HEK293 (cell line): ENCODE results near the gene SCN7A.

Experiments
- CTCF ChIA-PET: fragments of 350-600 bp; formaldehyde crosslinking; extraction: SDS; loops from one replicate; lab custom pipeline; 2021; ENCODE audit warnings: antibody characterized with exemption; lab: Yijun Ruan, JAX
- POLR2A ChIA-PET: fragments of 300-600 bp; formaldehyde crosslinking; extraction: SDS; loops from one replicate; lab custom pipeline; 2020; ENCODE audit warnings: antibody characterized with exemption, inconsistent platforms; lab: Yijun Ruan, JAX
- H3K27ac ChIP-seq: fragments of 200-500 bp; sonication (Bioruptor generic); 2 replicates; pipeline ENCODE4 v1.5.1; 2014; ENCODE audit warnings: low read depth, low read length, control low read depth, inconsistent platforms; ENCODE audit errors: extremely low read depth
- H3K36me3 ChIP-seq, 2 experiments: fragments of 200-500 bp in 1 of 2; sonication (Bioruptor generic) in 1 of 2; 1 replicate in 1 of 2; 2 replicates in 1 of 2; pipeline ENCODE4 v1.5.1; 2014 to 2017; ENCODE audit warnings: inconsistent platforms in 2 of 2, low read length in 2 of 2; ENCODE audit not compliant: control insufficient read depth in 2 of 2, insufficient read depth in 1 of 2
- H3K4me1 ChIP-seq: fragments of 200-500 bp; sonication (Bioruptor generic); 2 replicates; pipeline ENCODE4 v1.5.1; 2014; ENCODE audit warnings: mild to moderate bottlenecking, low read length, inconsistent platforms; ENCODE audit not compliant: control insufficient read depth, insufficient read depth
- H3K4me3 ChIP-seq: 2 replicates; pipeline ENCODE4 v1.5.1; 2011; ENCODE audit warnings: low read depth, mild to moderate bottlenecking, control low read depth, low read length, moderate library complexity
- H3K9me3 ChIP-seq: fragments of 200-500 bp; sonication (Bioruptor generic); 2 replicates; pipeline ENCODE4 v1.5.1; 2014; ENCODE audit warnings: low read depth, low read length, inconsistent platforms; ENCODE audit not compliant: control insufficient read depth, insufficient read depth
- BCL11A ChIP-seq: fragments of 450-650 bp; formaldehyde crosslinking; IDR thresholded peaks from 2 replicates; pipeline ENCODE4 v1.5.1; 2016; ENCODE audit warnings: low read depth, missing biosample characterization, missing genetic modification characterization
- OSR2 ChIP-seq: fragments of 450-650 bp; formaldehyde crosslinking; IDR thresholded peaks from 2 replicates; pipeline ENCODE4 v1.5.1; 2016; ENCODE audit warnings: missing biosample characterization, missing genetic modification characterization
- PRDM1 ChIP-seq: fragments of 450-650 bp; formaldehyde crosslinking; IDR thresholded peaks from 2 replicates; pipeline ENCODE4; 2016; ENCODE audit warnings: missing biosample characterization, missing genetic modification characterization
- TCF7L2 ChIP-seq: IDR thresholded peaks from 2 replicates; pipeline ENCODE4 v1.6.1; 2011; ENCODE audit warnings: low read depth, mild to moderate bottlenecking, inconsistent platforms, low read length, moderate library complexity, borderline replicate concordance
- ZBTB20 ChIP-seq: fragments of 450-650 bp; formaldehyde crosslinking; IDR thresholded peaks from 2 replicates; pipeline ENCODE4 v1.5.1; 2016; ENCODE audit warnings: missing biosample characterization, missing genetic modification characterization
- ZBTB7A ChIP-seq: fragments of 450-650 bp; formaldehyde crosslinking; IDR thresholded peaks from 2 replicates; pipeline ENCODE4 v1.5.1; 2016; ENCODE audit warnings: low read depth, missing biosample characterization, missing genetic modification characterization
- ZNF121 ChIP-seq: fragments of 450-650 bp; formaldehyde crosslinking; IDR thresholded peaks from 2 replicates; pipeline ENCODE4 v1.5.1; 2016; ENCODE audit warnings: missing biosample characterization, missing genetic modification characterization
- ZNF140 ChIP-seq: fragments of 450-650 bp; formaldehyde crosslinking; IDR thresholded peaks from 2 replicates; pipeline ENCODE4 v1.5.1; 2016; ENCODE audit warnings: missing biosample characterization, missing genetic modification characterization
- ZNF146 ChIP-seq: fragments of 450-650 bp; formaldehyde crosslinking; IDR thresholded peaks from 2 replicates; pipeline ENCODE4 v1.5.1; 2016; ENCODE audit warnings: missing biosample characterization, missing genetic modification characterization
- ZNF202 ChIP-seq: fragments of 450-650 bp; formaldehyde crosslinking; IDR thresholded peaks from 2 replicates; pipeline ENCODE4 v1.5.1; 2016; ENCODE audit warnings: missing biosample characterization, missing genetic modification characterization, borderline replicate concordance
- ZNF426 ChIP-seq: fragments of 450-650 bp; formaldehyde crosslinking; IDR thresholded peaks from 2 replicates; pipeline ENCODE4 v1.5.1; 2017; ENCODE audit warnings: missing biosample characterization, missing genetic modification characterization, mild to moderate bottlenecking, inconsistent platforms, moderate library complexity
- ZNF530 ChIP-seq: fragments of 450-650 bp; formaldehyde crosslinking; IDR thresholded peaks from 2 replicates; pipeline ENCODE4 v1.5.1; 2016; ENCODE audit warnings: low read depth, missing biosample characterization, missing genetic modification characterization
- ZNF555 ChIP-seq: fragments of 450-650 bp; formaldehyde crosslinking; conservative IDR thresholded peaks from 2 replicates; pipeline ENCODE4 v1.5.1; 2017; ENCODE audit warnings: missing biosample characterization, mild to moderate bottlenecking, missing genetic modification characterization, inconsistent platforms
- ZNF571 ChIP-seq: fragments of 450-650 bp; formaldehyde crosslinking; IDR thresholded peaks from 2 replicates; pipeline ENCODE4 v1.5.0; 2017; ENCODE audit warnings: missing biosample characterization, missing genetic modification characterization
- ZNF623 ChIP-seq: fragments of 450-650 bp; formaldehyde crosslinking; IDR thresholded peaks from 2 replicates; pipeline ENCODE4 v1.5.1; 2016; ENCODE audit warnings: missing biosample characterization, missing genetic modification characterization
- ZNF654 ChIP-seq: fragments of 450-650 bp; formaldehyde crosslinking; IDR thresholded peaks from 2 replicates; pipeline ENCODE4 v1.5.1; 2016; ENCODE audit warnings: low read depth, missing biosample characterization, missing genetic modification characterization
- ZNF768 ChIP-seq: fragments of 450-650 bp; formaldehyde crosslinking; IDR thresholded peaks from 2 replicates; pipeline ENCODE4 v1.5.1; 2018; ENCODE audit warnings: missing biosample characterization, mild to moderate bottlenecking, missing genetic modification characterization
- ZNF777 ChIP-seq: fragments of 450-650 bp; formaldehyde crosslinking; IDR thresholded peaks from 2 replicates; pipeline ENCODE4 v1.5.1; 2017; ENCODE audit warnings: missing biosample characterization, missing genetic modification characterization, borderline replicate concordance
- TF ChIP-seq, protein P1 (sequence below): fragments of 450-650 bp; formaldehyde crosslinking; IDR thresholded peaks from 2 replicates; pipeline ENCODE4 v1.5.1; 2016; ENCODE audit warnings: missing biosample characterization, missing genetic modification characterization
- TF ChIP-seq, protein P2 (sequence below): fragments of 450-650 bp; formaldehyde crosslinking; IDR thresholded peaks from 2 replicates; pipeline ENCODE4 v1.5.1; 2016; ENCODE audit warnings: missing biosample characterization, missing genetic modification characterization, low read depth
- TF ChIP-seq, protein P3 (sequence below): fragments of 450-650 bp; formaldehyde crosslinking; conservative IDR thresholded peaks from 2 replicates; pipeline ENCODE4 v1.5.1; 2016; ENCODE audit warnings: low read depth, missing biosample characterization, missing genetic modification characterization
- TF ChIP-seq, protein P4 (sequence below): fragments of 450-650 bp; formaldehyde crosslinking; IDR thresholded peaks from 2 replicates; pipeline ENCODE4 v1.5.1; 2016; ENCODE audit warnings: missing biosample characterization, missing genetic modification characterization
- TF ChIP-seq, protein P5 (sequence below): fragments of 450-650 bp; formaldehyde crosslinking; conservative IDR thresholded peaks from 2 replicates; pipeline ENCODE4 v1.5.1; 2016; ENCODE audit warnings: low read depth, missing biosample characterization, missing genetic modification characterization

SCN7A gene

DNA sequence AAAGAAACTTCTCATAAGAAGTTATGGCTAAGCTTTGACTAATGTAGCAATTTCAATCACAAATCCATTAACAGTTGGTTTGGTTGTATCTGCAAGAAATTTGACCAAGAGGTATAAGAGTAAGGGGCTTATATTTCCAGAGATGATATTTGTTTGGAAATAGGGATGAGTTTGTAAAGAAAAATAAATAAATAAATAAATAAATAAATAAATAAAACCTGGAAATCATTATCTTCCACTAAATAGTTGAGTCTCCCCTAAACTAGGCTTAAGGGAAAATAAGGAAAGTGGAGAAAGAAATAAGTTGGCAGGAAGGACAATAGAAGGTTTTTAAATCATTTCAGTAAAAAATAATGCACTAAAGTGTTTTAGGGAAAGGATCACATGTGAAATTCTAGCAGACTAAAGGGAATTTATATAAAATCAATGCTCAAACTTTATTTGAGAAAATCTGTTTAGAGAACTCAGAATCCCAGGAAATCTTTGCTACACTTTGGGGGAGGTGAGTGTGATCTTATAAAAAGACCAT lies 23.5 kb upstream of the SCN7A start:
- no peaks in the 10 kb centered on the region for H3K4me1 ChIP-seq
- H3K27ac ChIP-seq, result no peak overlapping the region
- ChIA-PET POLR2A (no interaction called here), CTCF (interaction anchor here (0.7 to 4.9 kb wide), 5 partner anchors 20 to 337 kb away, joined by 6 to 16 read pairs (median 8); no protein-coding TSS in a partner anchor)
- no peak overlapping the region for H3K4me3 ChIP-seq
- no peaks in the 10 kb centered on the region for H3K9me3 ChIP-seq
- no peaks in the 10 kb centered on the region for H3K36me3 ChIP-seq
- no peak for TF ChIP-seq ZNF121 (tag by site-specific recombination)
- TF ChIP-seq ZNF146 (tag by site-specific recombination), result no peak
- TF ChIP-seq, protein P1, sequence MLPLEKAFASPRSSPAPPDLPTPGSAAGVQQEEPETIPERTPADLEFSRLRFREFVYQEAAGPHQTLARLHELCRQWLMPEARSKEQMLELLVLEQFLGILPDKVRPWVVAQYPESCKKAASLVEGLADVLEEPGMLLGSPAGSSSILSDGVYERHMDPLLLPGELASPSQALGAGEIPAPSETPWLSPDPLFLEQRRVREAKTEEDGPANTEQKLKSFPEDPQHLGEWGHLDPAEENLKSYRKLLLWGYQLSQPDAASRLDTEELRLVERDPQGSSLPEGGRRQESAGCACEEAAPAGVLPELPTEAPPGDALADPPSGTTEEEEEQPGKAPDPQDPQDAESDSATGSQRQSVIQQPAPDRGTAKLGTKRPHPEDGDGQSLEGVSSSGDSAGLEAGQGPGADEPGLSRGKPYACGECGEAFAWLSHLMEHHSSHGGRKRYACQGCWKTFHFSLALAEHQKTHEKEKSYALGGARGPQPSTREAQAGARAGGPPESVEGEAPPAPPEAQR (tag by site-specific recombination), result no peak
- TF ChIP-seq ZNF140 (tag by site-specific recombination), result no peak
- no peak for TF ChIP-seq ZNF768 (tag by site-specific recombination)
- no peak for TF ChIP-seq PRDM1 (tag by site-specific recombination)
- no peak for TF ChIP-seq TCF7L2
- no peak for TF ChIP-seq BCL11A (tag by site-specific recombination)
- TF ChIP-seq, protein P2, sequence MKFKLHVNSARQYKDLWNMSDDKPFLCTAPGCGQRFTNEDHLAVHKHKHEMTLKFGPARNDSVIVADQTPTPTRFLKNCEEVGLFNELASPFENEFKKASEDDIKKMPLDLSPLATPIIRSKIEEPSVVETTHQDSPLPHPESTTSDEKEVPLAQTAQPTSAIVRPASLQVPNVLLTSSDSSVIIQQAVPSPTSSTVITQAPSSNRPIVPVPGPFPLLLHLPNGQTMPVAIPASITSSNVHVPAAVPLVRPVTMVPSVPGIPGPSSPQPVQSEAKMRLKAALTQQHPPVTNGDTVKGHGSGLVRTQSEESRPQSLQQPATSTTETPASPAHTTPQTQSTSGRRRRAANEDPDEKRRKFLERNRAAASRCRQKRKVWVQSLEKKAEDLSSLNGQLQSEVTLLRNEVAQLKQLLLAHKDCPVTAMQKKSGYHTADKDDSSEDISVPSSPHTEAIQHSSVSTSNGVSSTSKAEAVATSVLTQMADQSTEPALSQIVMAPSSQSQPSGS (tag by site-specific recombination), result no peak
- TF ChIP-seq, protein P3, sequence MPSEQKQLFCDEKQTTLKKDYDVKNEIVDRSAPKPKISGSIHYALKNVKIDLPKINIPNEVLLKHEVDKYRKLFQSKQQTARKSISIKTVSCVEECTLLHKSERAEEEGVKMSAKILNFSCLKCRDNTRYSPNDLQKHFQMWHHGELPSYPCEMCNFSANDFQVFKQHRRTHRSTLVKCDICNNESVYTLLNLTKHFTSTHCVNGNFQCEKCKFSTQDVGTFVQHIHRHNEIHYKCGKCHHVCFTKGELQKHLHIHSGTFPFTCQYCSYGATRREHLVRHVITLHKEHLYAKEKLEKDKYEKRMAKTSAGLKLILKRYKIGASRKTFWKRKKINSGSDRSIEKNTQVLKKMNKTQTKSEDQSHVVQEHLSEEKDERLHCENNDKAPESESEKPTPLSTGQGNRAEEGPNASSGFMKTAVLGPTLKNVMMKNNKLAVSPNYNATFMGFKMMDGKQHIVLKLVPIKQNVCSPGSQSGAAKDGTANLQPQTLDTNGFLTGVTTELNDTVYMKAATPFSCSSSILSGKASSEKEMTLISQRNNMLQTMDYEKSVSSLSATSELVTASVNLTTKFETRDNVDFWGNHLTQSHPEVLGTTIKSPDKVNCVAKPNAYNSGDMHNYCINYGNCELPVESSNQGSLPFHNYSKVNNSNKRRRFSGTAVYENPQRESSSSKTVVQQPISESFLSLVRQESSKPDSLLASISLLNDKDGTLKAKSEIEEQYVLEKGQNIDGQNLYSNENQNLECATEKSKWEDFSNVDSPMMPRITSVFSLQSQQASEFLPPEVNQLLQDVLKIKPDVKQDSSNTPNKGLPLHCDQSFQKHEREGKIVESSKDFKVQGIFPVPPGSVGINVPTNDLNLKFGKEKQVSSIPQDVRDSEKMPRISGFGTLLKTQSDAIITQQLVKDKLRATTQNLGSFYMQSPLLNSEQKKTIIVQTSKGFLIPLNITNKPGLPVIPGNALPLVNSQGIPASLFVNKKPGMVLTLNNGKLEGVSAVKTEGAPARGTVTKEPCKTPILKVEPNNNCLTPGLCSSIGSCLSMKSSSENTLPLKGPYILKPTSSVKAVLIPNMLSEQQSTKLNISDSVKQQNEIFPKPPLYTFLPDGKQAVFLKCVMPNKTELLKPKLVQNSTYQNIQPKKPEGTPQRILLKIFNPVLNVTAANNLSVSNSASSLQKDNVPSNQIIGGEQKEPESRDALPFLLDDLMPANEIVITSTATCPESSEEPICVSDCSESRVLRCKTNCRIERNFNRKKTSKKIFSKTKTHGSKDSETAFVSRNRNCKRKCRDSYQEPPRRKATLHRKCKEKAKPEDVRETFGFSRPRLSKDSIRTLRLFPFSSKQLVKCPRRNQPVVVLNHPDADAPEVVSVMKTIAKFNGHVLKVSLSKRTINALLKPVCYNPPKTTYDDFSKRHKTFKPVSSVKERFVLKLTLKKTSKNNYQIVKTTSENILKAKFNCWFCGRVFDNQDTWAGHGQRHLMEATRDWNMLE (tag by site-specific recombination), result peak; percentile 59
- no peak for TF ChIP-seq ZNF530
- TF ChIP-seq ZNF555, result peak; percentile 46
- TF ChIP-seq, protein P4, sequence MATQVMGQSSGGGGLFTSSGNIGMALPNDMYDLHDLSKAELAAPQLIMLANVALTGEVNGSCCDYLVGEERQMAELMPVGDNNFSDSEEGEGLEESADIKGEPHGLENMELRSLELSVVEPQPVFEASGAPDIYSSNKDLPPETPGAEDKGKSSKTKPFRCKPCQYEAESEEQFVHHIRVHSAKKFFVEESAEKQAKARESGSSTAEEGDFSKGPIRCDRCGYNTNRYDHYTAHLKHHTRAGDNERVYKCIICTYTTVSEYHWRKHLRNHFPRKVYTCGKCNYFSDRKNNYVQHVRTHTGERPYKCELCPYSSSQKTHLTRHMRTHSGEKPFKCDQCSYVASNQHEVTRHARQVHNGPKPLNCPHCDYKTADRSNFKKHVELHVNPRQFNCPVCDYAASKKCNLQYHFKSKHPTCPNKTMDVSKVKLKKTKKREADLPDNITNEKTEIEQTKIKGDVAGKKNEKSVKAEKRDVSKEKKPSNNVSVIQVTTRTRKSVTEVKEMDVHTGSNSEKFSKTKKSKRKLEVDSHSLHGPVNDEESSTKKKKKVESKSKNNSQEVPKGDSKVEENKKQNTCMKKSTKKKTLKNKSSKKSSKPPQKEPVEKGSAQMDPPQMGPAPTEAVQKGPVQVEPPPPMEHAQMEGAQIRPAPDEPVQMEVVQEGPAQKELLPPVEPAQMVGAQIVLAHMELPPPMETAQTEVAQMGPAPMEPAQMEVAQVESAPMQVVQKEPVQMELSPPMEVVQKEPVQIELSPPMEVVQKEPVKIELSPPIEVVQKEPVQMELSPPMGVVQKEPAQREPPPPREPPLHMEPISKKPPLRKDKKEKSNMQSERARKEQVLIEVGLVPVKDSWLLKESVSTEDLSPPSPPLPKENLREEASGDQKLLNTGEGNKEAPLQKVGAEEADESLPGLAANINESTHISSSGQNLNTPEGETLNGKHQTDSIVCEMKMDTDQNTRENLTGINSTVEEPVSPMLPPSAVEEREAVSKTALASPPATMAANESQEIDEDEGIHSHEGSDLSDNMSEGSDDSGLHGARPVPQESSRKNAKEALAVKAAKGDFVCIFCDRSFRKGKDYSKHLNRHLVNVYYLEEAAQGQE (tag by site-specific recombination), result 0 out of 2 replicates have a peak, but pooled peaks have one; percentile 13
- TF ChIP-seq, protein P5, sequence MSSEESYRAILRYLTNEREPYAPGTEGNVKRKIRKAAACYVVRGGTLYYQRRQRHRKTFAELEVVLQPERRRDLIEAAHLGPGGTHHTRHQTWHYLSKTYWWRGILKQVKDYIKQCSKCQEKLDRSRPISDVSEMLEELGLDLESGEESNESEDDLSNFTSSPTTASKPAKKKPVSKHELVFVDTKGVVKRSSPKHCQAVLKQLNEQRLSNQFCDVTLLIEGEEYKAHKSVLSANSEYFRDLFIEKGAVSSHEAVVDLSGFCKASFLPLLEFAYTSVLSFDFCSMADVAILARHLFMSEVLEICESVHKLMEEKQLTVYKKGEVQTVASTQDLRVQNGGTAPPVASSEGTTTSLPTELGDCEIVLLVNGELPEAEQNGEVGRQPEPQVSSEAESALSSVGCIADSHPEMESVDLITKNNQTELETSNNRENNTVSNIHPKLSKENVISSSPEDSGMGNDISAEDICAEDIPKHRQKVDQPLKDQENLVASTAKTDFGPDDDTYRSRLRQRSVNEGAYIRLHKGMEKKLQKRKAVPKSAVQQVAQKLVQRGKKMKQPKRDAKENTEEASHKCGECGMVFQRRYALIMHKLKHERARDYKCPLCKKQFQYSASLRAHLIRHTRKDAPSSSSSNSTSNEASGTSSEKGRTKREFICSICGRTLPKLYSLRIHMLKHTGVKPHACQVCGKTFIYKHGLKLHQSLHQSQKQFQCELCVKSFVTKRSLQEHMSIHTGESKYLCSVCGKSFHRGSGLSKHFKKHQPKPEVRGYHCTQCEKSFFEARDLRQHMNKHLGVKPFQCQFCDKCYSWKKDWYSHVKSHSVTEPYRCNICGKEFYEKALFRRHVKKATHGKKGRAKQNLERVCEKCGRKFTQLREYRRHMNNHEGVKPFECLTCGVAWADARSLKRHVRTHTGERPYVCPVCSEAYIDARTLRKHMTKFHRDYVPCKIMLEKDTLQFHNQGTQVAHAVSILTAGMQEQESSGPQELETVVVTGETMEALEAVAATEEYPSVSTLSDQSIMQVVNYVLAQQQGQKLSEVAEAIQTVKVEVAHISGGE (tag by site-specific recombination), result peak; percentile 77
- TF ChIP-seq ZNF777 (tag by site-specific recombination), result no peak
- no peak for TF ChIP-seq ZBTB20
- TF ChIP-seq ZBTB7A (tag by site-specific recombination), result no peak
- 0 out of 2 replicates have a peak, but pooled peaks have one; percentile 28 for TF ChIP-seq ZNF202 (tag by site-specific recombination)
- TF ChIP-seq ZNF654, result peak; percentile 7; the same call in 1 of the 2 replicates
- peak; percentile 56 for TF ChIP-seq ZNF426 (tag by site-specific recombination)
- TF ChIP-seq ZNF623 (tag by site-specific recombination), result peak; percentile 51
- TF ChIP-seq OSR2 (tag by site-specific recombination), result no peak
- no peak for TF ChIP-seq ZNF571 (tag by site-specific recombination)
